GM12878 (cell line): ENCODE data around the gene EHD1. TPM values are rescaled to one million over a fixed set of nuclear protein-coding genes. Genes with fewer than 3 reads are reported as not detected.

Experiments used
- ATAC-seq: fragments of 200-7000 bp; cut with Tn5 transposase; 3 replicates; pipeline ENCODE4 v1.9.1; 2020; ENCODE audit warnings: mild to moderate bottlenecking, moderate library complexity
- BruUV-seq: library from RNA; stranded (reverse); fragments of 400-500 nt; replicated peaks from 2 replicates; lab custom pipeline; 2021; lab: Mats Ljungman, UMichigan
- CTCF ChIA-PET: fragments of 300-600 bp; sonication (Branson Sonifier 250); formaldehyde crosslinking; extraction: SDS; loops from one replicate; lab custom pipeline; 2021; ENCODE audit warnings: inconsistent platforms; lab: Yijun Ruan, JAX
- POLR2A ChIA-PET: fragments of 350-600 bp; formaldehyde crosslinking; extraction: SDS; loops from one replicate; lab custom pipeline; 2021; ENCODE audit warnings: inconsistent platforms; lab: Charles Lee
- RAD21 ChIA-PET: fragments of 300-600 bp; sonication (Branson Sonifier 250); formaldehyde crosslinking; loops from one replicate; lab custom pipeline; 2023; ENCODE audit warnings: antibody characterized with exemption; ENCODE audit not compliant: unreplicated experiment; lab: Charles Lee
- SMC1A ChIA-PET: fragments of 300-600 bp; sonication (Branson Sonifier 250); formaldehyde crosslinking; loops from one replicate; lab custom pipeline; 2023; ENCODE audit not compliant: unreplicated experiment, uncharacterized antibody; lab: Charles Lee
- DNase-seq: peaks from one replicate; pipeline ENCODE4 v3.0.0-alpha.2; 2011; ENCODE audit warnings: low read depth, low spot score
- FAIRE-seq: peaks from 3 replicates; lab custom pipeline; 2011; peaks lifted over from hg19 to GRCh38; lab: Jason Lieb, UNC
- H2AFZ ChIP-seq: 2 replicates; pipeline ENCODE4 v1.6.0; 2011; ENCODE audit warnings: low read depth, low read length, control low read depth; ENCODE audit not compliant: control insufficient read depth
- H3K27ac ChIP-seq: 2 replicates; pipeline ENCODE4 v1.5.1; 2011; ENCODE audit warnings: control low read depth; ENCODE audit not compliant: control insufficient read depth, insufficient read depth
- H3K27me3 ChIP-seq, 2 experiments: replicated peaks in 1 of 2; 2 replicates each; pipeline versions ENCODE4 v1.6.0 to v1.6.1; 2011; ENCODE audit warnings: low read length in 1 of 2; ENCODE audit not compliant: control insufficient read depth in 2 of 2, insufficient read depth in 2 of 2
- H3K36me3 ChIP-seq, 2 experiments: 2 replicates each; pipeline ENCODE4 v1.5.1; 2011; ENCODE audit warnings: low read length in 1 of 2; ENCODE audit not compliant: control insufficient read depth in 2 of 2, insufficient read depth in 2 of 2
- H3K4me1 ChIP-seq: 2 replicates; pipeline ENCODE4 v1.6.1; 2011; ENCODE audit warnings: mild to moderate bottlenecking, low read length, moderate library complexity, mixed read lengths; ENCODE audit not compliant: control insufficient read depth, insufficient read depth
- H3K4me2 ChIP-seq: 2 replicates; pipeline ENCODE4 v1.6.0; 2011; ENCODE audit warnings: control low read depth; ENCODE audit not compliant: control insufficient read depth, insufficient read depth
- H3K4me3 ChIP-seq: fragments of 200-600 bp; sonication (generic); 2 replicates; pipeline ENCODE4 v1.5.1; 2016
- H3K79me2 ChIP-seq: 2 replicates; pipeline ENCODE4 v1.6.0; 2011; ENCODE audit warnings: low read length; ENCODE audit not compliant: control insufficient read depth, insufficient read depth
- H3K9ac ChIP-seq: 2 replicates; pipeline ENCODE4 v1.8.0; 2011; ENCODE audit warnings: low read length, control low read depth, mixed read lengths; ENCODE audit not compliant: control insufficient read depth, insufficient read depth
- H3K9me3 ChIP-seq: replicated peaks from 3 replicates; pipeline ENCODE4 v1.5.1; 2011; ENCODE audit warnings: mild to moderate bottlenecking, low read length; ENCODE audit not compliant: control insufficient read depth, insufficient read depth
- H4K20me1 ChIP-seq: 2 replicates; pipeline ENCODE4 v1.6.0; 2011; ENCODE audit not compliant: control insufficient read depth, insufficient read depth
- EP300 ChIP-seq, 2 experiments: fragments of 150-350 bp in 1 of 2; IDR thresholded peaks; 2 replicates each; pipeline ENCODE4 v1.6.1; 2011 to 2012; ENCODE audit warnings: low read depth in 2 of 2, low read length in 2 of 2, borderline replicate concordance in 1 of 2, improper control_type of control experiment in 1 of 2, inconsistent platforms in 1 of 2; ENCODE audit not compliant: control insufficient read depth in 1 of 2
- EZH2 ChIP-seq: IDR thresholded peaks from 2 replicates; pipeline ENCODE4 v1.6.1; 2012; ENCODE audit warnings: low read depth, mild to moderate bottlenecking, control low read depth, inconsistent platforms, low read length, borderline replicate concordance; ENCODE audit not compliant: control insufficient read depth
- IKZF1 ChIP-seq: fragments of 450-650 bp; conservative IDR thresholded peaks from 2 replicates; pipeline ENCODE4 v1.6.1; 2017; ENCODE audit warnings: antibody characterized with exemption, mild to moderate bottlenecking
- POLR2AphosphoS5 ChIP-seq: IDR thresholded peaks from 2 replicates; pipeline ENCODE4 v1.6.1; 2011; ENCODE audit warnings: mild to moderate bottlenecking, low read length, inconsistent platforms
- SMARCA5 ChIP-seq: fragments of 450-650 bp; IDR thresholded peaks from 2 replicates; pipeline ENCODE4 v1.6.1; 2017; ENCODE audit warnings: mild to moderate bottlenecking
- ZNF384 ChIP-seq: IDR thresholded peaks from 2 replicates; pipeline ENCODE4 v1.6.1; 2012; ENCODE audit warnings: low read depth, mild to moderate bottlenecking, low read length, improper control_type of control experiment, borderline replicate concordance
- ZSCAN29 ChIP-seq: fragments of 450-650 bp; IDR thresholded peaks from 2 replicates; pipeline ENCODE4 v1.6.1; 2017; ENCODE audit warnings: mild to moderate bottlenecking, moderate library complexity
- WGBS: methylation state at CpG from one replicate; pipeline ENCODE4 v1.1.6; 2016; ENCODE audit warnings: low lambda C conversion rate; ENCODE audit not compliant: insufficient replicate concordance, insufficient coverage; ENCODE audit errors: missing lambda C conversion rate; 5-methylcytosine and 5-hydroxymethylcytosine counted together
- in situ Hi-C: fragments of 300-500 bp; cut with MboI; formaldehyde crosslinking; loops from 9 replicates; pipeline ENCODE4 v1.14.3; 2018; ENCODE audit warnings: mixed read lengths
- intact Hi-C: fragments of 100-400 bp; cut with micrococcal nuclease; formaldehyde crosslinking; loops from one replicate; pipeline ENCODE4 v1.14.2; 2022; ENCODE audit not compliant: unreplicated experiment
- polyA plus RNA-seq, 11 experiments: library from polyadenylated mRNA; depleted of rRNA in 4 of 11; unstranded in 6 of 11; stranded (reverse) in 5 of 11; fragments of >200 nt; fragmentation: Nextera tagmentation in 4 of 11; fragmentation: Illumina TruSeq in 1 of 11; extraction: Ambion mirVana in 4 of 11; extraction: Trizol in 1 of 11; gene quantifications; 1 replicate in 1 of 11; 2 replicates in 10 of 11; pipeline versions ENCODE4 v1.2.1 to v1.2.3, GENCODE V29; 2011 to 2016; ENCODE audit warnings: inconsistent platforms in 2 of 11, missing spikeins in 2 of 11, low read depth in 1 of 11
- total RNA-seq, 4 experiments: library from RNA; depleted of rRNA in 3 of 4; stranded (reverse); fragments of >200 nt in 3 of 4; fragmentation: Illumina TruSeq in 1 of 4; extraction: Trizol in 1 of 4; gene quantifications; 2 replicates each; pipeline versions ENCODE4 v1.2.1 to v1.2.3, GENCODE V29; 2013 to 2021
- TF ChIP-seq, protein P1 (sequence below): IDR thresholded peaks from 2 replicates; pipeline ENCODE4 v1.6.1; 2012; ENCODE audit warnings: improper control_type of control experiment, low read depth, low read length; ENCODE audit not compliant: insufficient replicate concordance
- TF ChIP-seq, protein P2 (sequence below): fragments of 450-650 bp; IDR thresholded peaks from 2 replicates; pipeline ENCODE4 v1.6.1; 2017; ENCODE audit warnings: borderline replicate concordance
- TF ChIP-seq, protein P3 (sequence below): fragments of 450-650 bp; IDR thresholded peaks from 2 replicates; pipeline ENCODE4 v1.6.1; 2016; ENCODE audit warnings: mild to moderate bottlenecking, moderate library complexity, borderline replicate concordance

The EHD1 gene
- total and polyA plus RNA-seq, 10 of the 15 experiments (the other 5 are each of a cell fraction or from before 2014, with no cell fraction given): 1.0 to 165 (median 66.5) TPM

- TF ChIP-seq EP300 (IDR thresholded peaks at IDR 0.05; ENCODE audit: borderline replicate concordance in 1 of 2, control insufficient read depth in 1 of 2, low read depth in 2 of 2, low read length in 2 of 2): no peak
These were observed 5.6 kb upstream of the EHD1 start (continued) for GRCh38 chr11:64884019-64884418.

DNA sequence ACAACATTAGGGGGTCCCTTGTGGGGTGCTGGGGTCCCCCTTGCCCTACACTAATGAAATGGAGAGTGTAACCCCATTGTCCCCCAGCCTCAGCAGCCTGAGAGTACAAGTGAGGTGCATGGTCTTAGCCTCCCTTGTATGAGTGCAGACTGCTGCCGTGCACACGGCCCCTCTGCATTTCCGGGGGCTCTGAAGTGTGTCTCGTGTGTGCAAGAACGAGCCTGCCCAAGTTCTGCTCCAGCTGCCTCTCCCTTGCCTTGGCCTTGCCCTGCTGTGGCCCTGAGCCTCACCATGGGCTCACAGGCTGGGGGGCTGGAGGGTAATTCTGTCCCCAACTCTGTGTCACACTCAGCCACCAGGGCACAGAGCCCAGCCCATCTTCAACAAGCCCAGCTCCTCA, 5.2 kb upstream of the EHD1 start:
- H3K9me3 ChIP-seq: no peaks in the 10 kb centered on the region
- H3K4me1 ChIP-seq: peaks cover 32% of the 10 kb centered on the region
- ChIA-PET POLR2A (interaction anchor here (19.9 kb wide), 1 partner anchor 25 kb away, joined by 620 read pairs; no protein-coding TSS in a partner anchor), CTCF (interaction anchor here (30.0 kb wide), 1 partner anchor 27 kb away, joined by 1208 read pairs; the partner anchor contains the start of gene CDC42BPG), SMC1A (interaction anchor here (0.6 to 6.1 kb wide), 2 partner anchors 35 to 68 kb away, joined by 3 to 54 read pairs; no protein-coding TSS in a partner anchor), RAD21 (interaction anchor here (12.3 to 12.5 kb wide), 2 partner anchors 21 to 33 kb away, joined by 217 to 253 read pairs; no protein-coding TSS in a partner anchor)
- DNase-seq (no peak), FAIRE-seq (no peak), ATAC-seq (no peak)
- intact Hi-C loops (no loop called here), in situ Hi-C loops (no loop called here)
- H2AFZ ChIP-seq: no peak overlapping the region
- no TSS peak for BruUV-seq
- H3K79me2 ChIP-seq: peaks cover 10% of the 10 kb centered on the region
- no peaks in the 10 kb centered on the region for H3K36me3 ChIP-seq
- H3K27me3 ChIP-seq: no peaks in the 10 kb centered on the region
- no peaks in the 10 kb centered on the region for H4K20me1 ChIP-seq
- H3K4me2 ChIP-seq: no peak overlapping the region
- WGBS: 97% methylated on average over 5 of the region's 5 CpGs
- no peak overlapping the region for H3K27ac ChIP-seq
- no peak overlapping the region for H3K4me3 ChIP-seq
- H3K9ac ChIP-seq: no peak overlapping the region
- TF ChIP-seq, protein P1, sequence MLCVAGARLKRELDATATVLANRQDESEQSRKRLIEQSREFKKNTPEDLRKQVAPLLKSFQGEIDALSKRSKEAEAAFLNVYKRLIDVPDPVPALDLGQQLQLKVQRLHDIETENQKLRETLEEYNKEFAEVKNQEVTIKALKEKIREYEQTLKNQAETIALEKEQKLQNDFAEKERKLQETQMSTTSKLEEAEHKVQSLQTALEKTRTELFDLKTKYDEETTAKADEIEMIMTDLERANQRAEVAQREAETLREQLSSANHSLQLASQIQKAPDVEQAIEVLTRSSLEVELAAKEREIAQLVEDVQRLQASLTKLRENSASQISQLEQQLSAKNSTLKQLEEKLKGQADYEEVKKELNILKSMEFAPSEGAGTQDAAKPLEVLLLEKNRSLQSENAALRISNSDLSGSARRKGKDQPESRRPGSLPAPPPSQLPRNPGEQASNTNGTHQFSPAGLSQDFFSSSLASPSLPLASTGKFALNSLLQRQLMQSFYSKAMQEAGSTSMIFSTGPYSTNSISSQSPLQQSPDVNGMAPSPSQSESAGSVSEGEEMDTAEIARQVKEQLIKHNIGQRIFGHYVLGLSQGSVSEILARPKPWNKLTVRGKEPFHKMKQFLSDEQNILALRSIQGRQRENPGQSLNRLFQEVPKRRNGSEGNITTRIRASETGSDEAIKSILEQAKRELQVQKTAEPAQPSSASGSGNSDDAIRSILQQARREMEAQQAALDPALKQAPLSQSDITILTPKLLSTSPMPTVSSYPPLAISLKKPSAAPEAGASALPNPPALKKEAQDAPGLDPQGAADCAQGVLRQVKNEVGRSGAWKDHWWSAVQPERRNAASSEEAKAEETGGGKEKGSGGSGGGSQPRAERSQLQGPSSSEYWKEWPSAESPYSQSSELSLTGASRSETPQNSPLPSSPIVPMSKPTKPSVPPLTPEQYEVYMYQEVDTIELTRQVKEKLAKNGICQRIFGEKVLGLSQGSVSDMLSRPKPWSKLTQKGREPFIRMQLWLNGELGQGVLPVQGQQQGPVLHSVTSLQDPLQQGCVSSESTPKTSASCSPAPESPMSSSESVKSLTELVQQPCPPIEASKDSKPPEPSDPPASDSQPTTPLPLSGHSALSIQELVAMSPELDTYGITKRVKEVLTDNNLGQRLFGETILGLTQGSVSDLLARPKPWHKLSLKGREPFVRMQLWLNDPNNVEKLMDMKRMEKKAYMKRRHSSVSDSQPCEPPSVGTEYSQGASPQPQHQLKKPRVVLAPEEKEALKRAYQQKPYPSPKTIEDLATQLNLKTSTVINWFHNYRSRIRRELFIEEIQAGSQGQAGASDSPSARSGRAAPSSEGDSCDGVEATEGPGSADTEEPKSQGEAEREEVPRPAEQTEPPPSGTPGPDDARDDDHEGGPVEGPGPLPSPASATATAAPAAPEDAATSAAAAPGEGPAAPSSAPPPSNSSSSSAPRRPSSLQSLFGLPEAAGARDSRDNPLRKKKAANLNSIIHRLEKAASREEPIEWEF: no peak
- TF ChIP-seq IKZF1: no peak
- no peak for TF ChIP-seq EZH2
- TF ChIP-seq SMARCA5: no peak
- TF ChIP-seq, protein P2, sequence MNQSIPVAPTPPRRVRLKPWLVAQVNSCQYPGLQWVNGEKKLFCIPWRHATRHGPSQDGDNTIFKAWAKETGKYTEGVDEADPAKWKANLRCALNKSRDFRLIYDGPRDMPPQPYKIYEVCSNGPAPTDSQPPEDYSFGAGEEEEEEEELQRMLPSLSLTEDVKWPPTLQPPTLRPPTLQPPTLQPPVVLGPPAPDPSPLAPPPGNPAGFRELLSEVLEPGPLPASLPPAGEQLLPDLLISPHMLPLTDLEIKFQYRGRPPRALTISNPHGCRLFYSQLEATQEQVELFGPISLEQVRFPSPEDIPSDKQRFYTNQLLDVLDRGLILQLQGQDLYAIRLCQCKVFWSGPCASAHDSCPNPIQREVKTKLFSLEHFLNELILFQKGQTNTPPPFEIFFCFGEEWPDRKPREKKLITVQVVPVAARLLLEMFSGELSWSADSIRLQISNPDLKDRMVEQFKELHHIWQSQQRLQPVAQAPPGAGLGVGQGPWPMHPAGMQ: no peak
- no peak for TF ChIP-seq ZNF384
- no peak for TF ChIP-seq ZSCAN29
- no peak for TF ChIP-seq POLR2AphosphoS5
- TF ChIP-seq, protein P3, sequence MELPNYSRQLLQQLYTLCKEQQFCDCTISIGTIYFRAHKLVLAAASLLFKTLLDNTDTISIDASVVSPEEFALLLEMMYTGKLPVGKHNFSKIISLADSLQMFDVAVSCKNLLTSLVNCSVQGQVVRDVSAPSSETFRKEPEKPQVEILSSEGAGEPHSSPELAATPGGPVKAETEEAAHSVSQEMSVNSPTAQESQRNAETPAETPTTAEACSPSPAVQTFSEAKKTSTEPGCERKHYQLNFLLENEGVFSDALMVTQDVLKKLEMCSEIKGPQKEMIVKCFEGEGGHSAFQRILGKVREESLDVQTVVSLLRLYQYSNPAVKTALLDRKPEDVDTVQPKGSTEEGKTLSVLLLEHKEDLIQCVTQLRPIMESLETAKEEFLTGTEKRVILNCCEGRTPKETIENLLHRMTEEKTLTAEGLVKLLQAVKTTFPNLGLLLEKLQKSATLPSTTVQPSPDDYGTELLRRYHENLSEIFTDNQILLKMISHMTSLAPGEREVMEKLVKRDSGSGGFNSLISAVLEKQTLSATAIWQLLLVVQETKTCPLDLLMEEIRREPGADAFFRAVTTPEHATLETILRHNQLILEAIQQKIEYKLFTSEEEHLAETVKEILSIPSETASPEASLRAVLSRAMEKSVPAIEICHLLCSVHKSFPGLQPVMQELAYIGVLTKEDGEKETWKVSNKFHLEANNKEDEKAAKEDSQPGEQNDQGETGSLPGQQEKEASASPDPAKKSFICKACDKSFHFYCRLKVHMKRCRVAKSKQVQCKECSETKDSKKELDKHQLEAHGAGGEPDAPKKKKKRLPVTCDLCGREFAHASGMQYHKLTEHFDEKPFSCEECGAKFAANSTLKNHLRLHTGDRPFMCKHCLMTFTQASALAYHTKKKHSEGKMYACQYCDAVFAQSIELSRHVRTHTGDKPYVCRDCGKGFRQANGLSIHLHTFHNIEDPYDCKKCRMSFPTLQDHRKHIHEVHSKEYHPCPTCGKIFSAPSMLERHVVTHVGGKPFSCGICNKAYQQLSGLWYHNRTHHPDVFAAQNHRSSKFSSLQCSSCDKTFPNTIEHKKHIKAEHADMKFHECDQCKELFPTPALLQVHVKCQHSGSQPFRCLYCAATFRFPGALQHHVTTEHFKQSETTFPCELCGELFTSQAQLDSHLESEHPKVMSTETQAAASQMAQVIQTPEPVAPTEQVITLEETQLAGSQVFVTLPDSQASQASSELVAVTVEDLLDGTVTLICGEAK: no peak
